Cardiac muscle cell (in vitro differentiated cells and primary cell): ENCODE data around the gene IL17RD. TPM values are rescaled to one million over a fixed set of nuclear protein-coding genes. Genes with fewer than 3 reads are reported as not detected.

Source experiments
- DNase-seq, 2 donors: peaks; one replicate each; pipeline versions ENCODE4 v3.0.0 to v3.0.0-alpha.2; 2010 to 2017; ENCODE audit warnings: low read depth in 1 of 2, low spot score in 1 of 2
- H3K27ac ChIP-seq: fragments of 200-600 bp; sonication (generic); 2 replicates; pipeline ENCODE4 v1.5.1; 2016
- H3K27me3 ChIP-seq: fragments of 200-600 bp; sonication (generic); 2 replicates; pipeline ENCODE4 v1.6.0; 2016; ENCODE audit warnings: control low read depth
- H3K36me3 ChIP-seq: fragments of 200-600 bp; sonication (generic); 2 replicates; pipeline ENCODE4 v1.5.1; 2016; ENCODE audit warnings: control low read depth
- H3K4me1 ChIP-seq: fragments of 200-600 bp; sonication (generic); 2 replicates; pipeline ENCODE4 v1.8.1; 2017; ENCODE audit warnings: low read depth, mild to moderate bottlenecking, mixed run types
- H3K4me3 ChIP-seq: fragments of 200-600 bp; sonication (generic); 2 replicates; pipeline ENCODE4 v1.5.1; 2016; ENCODE audit warnings: mild to moderate bottlenecking
- H3K9me3 ChIP-seq: fragments of 200-600 bp; sonication (generic); 2 replicates; pipeline ENCODE4 v1.5.1; 2017; ENCODE audit warnings: low read depth, mild to moderate bottlenecking, control low read depth
- polyA plus RNA-seq: library from polyadenylated mRNA; unstranded; fragments of >200 nt; fragmentation: Nextera tagmentation; extraction: Ambion mirVana; gene quantifications from 2 replicates; pipeline ENCODE4 v1.2.1, GENCODE V29; 2016
- total RNA-seq: library from RNA; depleted of rRNA; stranded (reverse); fragments of >200 nt; gene quantifications from 2 replicates; pipeline ENCODE4 v1.2.3, GENCODE V29; 2016
- TF ChIP-seq, protein P1 (sequence below): IDR thresholded peaks from 2 replicates; pipeline ENCODE4 v1.5.1; 2012; ENCODE audit warnings: low read depth, mild to moderate bottlenecking, low read length

IL17RD gene
- total and polyA plus RNA-seq, 2 experiments from 2014 or later, result 7.4 to 110 TPM

DNA sequence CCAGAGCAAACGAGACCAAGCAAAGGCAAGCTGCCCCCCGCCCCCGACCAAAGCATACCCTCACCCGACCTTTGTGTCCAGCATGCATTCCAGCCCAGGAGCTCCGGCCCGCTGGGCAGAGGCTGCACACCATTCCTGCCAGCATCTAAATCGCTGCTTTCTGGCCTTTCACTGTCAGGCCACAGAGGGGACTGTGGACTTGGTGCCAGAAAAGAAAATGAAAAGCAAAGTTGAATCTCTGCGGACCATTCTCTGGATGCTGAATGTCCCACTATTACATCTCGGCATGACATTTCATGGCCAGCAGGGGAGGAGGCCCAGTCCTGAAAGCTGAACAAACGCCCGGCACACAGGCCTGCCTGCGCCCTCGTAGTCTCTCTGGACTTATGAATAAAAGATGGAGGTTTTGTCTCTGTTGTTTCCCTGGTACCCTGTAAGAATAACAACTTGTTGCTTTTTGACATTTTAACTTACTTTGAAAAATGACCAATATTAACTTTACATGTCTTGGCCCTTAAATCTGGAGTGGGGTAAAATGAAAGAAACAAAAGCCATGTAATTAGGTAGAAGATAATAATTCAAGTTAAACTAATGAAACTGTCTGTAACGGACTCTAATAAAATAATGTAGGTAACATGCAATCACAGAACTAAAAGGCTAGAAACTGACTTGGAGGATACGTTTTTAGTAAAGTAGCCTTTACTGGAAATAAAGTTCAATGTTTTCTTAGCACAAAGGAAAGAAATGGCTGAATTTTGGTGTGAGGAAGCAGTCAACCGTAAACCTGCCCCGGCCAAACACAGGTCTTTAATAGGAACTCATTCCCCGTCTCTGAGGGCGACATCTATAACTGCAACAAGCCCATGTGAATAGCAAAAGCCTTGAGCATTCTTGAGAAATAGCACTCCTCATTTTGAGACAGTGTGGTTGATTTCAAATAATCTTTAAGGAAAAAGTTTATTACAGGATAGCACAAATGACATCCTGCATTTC lies 12.7 kb downstream of the IL17RD start:
- H3K9me3 ChIP-seq, result no peaks in the 10 kb centered on the region
- TF ChIP-seq, protein P1, sequence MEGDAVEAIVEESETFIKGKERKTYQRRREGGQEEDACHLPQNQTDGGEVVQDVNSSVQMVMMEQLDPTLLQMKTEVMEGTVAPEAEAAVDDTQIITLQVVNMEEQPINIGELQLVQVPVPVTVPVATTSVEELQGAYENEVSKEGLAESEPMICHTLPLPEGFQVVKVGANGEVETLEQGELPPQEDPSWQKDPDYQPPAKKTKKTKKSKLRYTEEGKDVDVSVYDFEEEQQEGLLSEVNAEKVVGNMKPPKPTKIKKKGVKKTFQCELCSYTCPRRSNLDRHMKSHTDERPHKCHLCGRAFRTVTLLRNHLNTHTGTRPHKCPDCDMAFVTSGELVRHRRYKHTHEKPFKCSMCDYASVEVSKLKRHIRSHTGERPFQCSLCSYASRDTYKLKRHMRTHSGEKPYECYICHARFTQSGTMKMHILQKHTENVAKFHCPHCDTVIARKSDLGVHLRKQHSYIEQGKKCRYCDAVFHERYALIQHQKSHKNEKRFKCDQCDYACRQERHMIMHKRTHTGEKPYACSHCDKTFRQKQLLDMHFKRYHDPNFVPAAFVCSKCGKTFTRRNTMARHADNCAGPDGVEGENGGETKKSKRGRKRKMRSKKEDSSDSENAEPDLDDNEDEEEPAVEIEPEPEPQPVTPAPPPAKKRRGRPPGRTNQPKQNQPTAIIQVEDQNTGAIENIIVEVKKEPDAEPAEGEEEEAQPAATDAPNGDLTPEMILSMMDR, result peak; percentile 22
- H3K27me3 ChIP-seq, result no peaks in the 10 kb centered on the region
- peaks cover 4% of the 10 kb centered on the region for H3K36me3 ChIP-seq
- H3K4me1 ChIP-seq, result peaks cover 61% of the 10 kb centered on the region
- H3K4me3 ChIP-seq, result no peak overlapping the region
- peak in 1 of 2 donors; percentile 25 for DNase-seq
- H3K27ac ChIP-seq, result peak overlapping the region; percentile 55

DNA sequence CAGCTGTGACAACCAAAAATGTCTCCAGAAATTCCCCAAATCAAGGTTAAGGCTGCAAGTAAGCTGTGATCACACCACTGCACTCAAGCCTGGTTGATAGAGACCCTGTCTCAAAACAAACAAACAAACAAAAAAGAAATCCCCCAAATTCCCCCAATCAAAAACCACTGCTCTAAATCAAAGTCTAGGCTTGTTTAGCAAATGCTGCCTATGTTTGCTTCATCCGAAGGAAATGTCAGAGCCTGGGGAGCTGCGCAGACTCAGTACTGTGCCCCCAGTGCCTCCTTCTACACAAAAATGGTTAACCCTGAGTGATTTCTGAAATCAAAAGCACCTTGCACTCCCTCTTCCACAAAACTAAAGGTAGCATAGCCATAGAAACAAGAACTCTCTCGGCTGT lies 13.4 kb downstream of the IL17RD start:
- DNase-seq, result no peak
- peak overlapping the region; percentile 55 for H3K27ac ChIP-seq
- H3K4me1 ChIP-seq, result peaks cover 56% of the 10 kb centered on the region
- peaks cover 4% of the 10 kb centered on the region for H3K36me3 ChIP-seq
- TF ChIP-seq, protein P1, result no peak
- no peaks in the 10 kb centered on the region for H3K9me3 ChIP-seq
- no peaks in the 10 kb centered on the region for H3K27me3 ChIP-seq
- no peak overlapping the region for H3K4me3 ChIP-seq

DNA sequence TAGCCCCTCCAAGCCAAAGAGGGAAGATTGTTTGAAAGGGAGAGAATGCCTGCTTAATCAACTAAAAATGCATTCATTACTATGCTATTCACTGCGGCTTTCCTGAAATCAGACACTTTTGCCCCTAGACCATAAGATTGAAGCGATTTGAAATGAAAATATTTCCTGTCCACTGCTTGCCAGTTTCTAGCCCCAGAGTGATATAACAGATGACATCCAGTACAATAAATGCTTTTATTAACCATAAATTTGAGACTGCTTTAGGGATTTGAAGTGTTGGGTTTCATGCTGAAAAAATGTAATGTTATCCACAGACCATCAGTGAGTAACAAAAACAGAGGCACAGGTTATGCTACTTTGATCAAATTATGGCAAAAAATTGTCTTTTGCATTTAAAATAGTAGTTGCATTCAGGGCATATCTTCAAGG lies 14.1 kb downstream of the IL17RD start:
- H3K4me1 ChIP-seq, result peaks cover 49% of the 10 kb centered on the region

DNA sequence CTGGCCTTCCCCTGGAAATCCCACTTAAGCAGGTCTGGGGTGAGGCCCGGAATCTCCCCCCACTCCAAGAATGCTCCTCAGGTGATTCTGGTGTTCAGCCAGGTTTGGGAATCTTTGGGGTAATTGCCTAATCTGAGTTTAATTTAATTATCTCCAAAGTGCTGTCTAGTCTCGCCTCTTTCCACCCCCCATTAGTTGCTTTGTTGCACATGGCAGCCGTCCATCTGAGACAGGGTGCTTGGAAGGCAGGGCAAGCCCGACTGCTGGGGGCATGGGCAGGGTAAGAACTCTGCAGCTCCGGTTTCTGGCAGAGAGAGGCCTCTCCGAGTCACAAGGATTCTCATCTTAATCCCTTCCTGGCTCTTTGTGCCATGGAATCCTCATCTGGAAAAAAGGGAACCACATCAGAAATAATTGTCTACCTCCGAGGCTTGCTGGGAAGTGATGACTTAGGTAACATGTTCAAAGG lies 15.0 kb downstream of the IL17RD start:
- no peaks in the 10 kb centered on the region for H3K9me3 ChIP-seq
- H3K4me1 ChIP-seq, result peaks cover 52% of the 10 kb centered on the region
- H3K36me3 ChIP-seq, result peaks cover 4% of the 10 kb centered on the region
- H3K27ac ChIP-seq, result no peak overlapping the region
- no peaks in the 10 kb centered on the region for H3K27me3 ChIP-seq
- no peak overlapping the region for H3K4me3 ChIP-seq
- TF ChIP-seq, protein P1, result no peak
- no peak for DNase-seq

More for the DNA sequence above, 14.1 kb downstream of the IL17RD start:
- Histone ChIP-seq H3K27ac (no peak overlapping the region), H3K36me3 (peaks cover 4% of the 10 kb centered on the region), H3K4me3 (no peak overlapping the region), H3K9me3 (no peaks in the 10 kb centered on the region), H3K27me3 (no peaks in the 10 kb centered on the region)
- DNase-seq, result peak in 1 of 2 donors; percentile 51
- TF ChIP-seq, protein P1, result no peak

DNA sequence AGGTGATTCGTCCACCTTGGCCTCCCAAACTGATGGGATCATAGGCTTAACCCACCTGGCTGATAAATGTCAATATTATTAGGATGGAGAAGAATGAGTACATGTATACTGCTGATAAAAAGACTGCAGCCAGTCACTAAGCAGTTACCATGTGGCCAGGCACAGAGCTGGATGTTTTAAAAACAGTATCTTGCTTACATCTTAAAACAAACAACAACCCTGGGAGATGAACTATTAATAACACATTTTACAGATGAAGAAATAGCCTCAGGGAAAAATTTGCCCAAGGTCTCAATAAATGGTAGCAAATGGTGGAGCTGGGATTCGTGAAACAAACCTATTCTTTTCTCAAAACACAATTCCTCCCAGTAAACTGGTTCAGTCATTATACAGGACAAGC lies 18.1 kb downstream of the IL17RD start:
- TF ChIP-seq, protein P1, result no peak
- no peak for DNase-seq
- Histone ChIP-seq H3K27ac (no peak overlapping the region), H3K9me3 (no peaks in the 10 kb centered on the region), H3K27me3 (no peaks in the 10 kb centered on the region), H3K4me3 (no peak overlapping the region), H3K4me1 (peaks cover 59% of the 10 kb centered on the region), H3K36me3 (peaks cover 4% of the 10 kb centered on the region)
